Activated CD8-positive, alpha-beta T cell treated with anti-CD3 and anti-CD28 coated beads for 36 hours (primary cell): Measurements from ENCODE around the gene NRL. TPM values are rescaled to one million over a fixed set of nuclear protein-coding genes. Genes with fewer than 3 reads are reported as not detected.

Experiments used
- ATAC-seq: fragments of 200-7000 bp; cut with Tn5 transposase; one replicate; pipeline ENCODE4 v1.10.0; 2021; ENCODE audit warnings: mild to moderate bottlenecking, moderate library complexity
- CTCF ChIA-PET: fragments of 350-600 bp; sonication (Branson Sonifier 250); formaldehyde crosslinking; loops from one replicate; lab custom pipeline; 2021; ENCODE audit warnings: antibody characterized with exemption; lab: Charles Lee
- POLR2A ChIA-PET: fragments of 350-600 bp; sonication (Branson Sonifier 250); formaldehyde crosslinking; loops from one replicate; lab custom pipeline; 2021; ENCODE audit warnings: antibody characterized with exemption; lab: Charles Lee
- DNase-seq: peaks from one replicate; pipeline ENCODE4 v3.0.0-alpha.2; 2020
- H3K27ac Mint-ChIP-seq: one replicate; pipeline ENCODE4 v1.8.0; 2021; ENCODE audit warnings: mild to moderate bottlenecking, mixed read lengths
- H3K27me3 Mint-ChIP-seq: one replicate; pipeline ENCODE4 v1.8.0; 2021; ENCODE audit warnings: mixed read lengths
- H3K36me3 Mint-ChIP-seq: one replicate; pipeline ENCODE4 v1.8.0; 2021; ENCODE audit warnings: low read depth, mixed read lengths
- H3K4me1 Mint-ChIP-seq: one replicate; pipeline ENCODE4 v1.8.0; 2021; ENCODE audit warnings: low read depth, mixed read lengths
- H3K4me3 Mint-ChIP-seq: one replicate; pipeline ENCODE4 v1.8.0; 2021; ENCODE audit warnings: mild to moderate bottlenecking, moderate library complexity, mixed read lengths
- H3K9me3 Mint-ChIP-seq: one replicate; pipeline ENCODE4 v1.8.0; 2021; ENCODE audit warnings: mixed read lengths
- CTCF ChIP-seq: fragments of 200-600 bp; IDR thresholded peaks from one replicate; pipeline ENCODE4 v1.8.0; 2022; ENCODE audit warnings: antibody characterized with exemption, mild to moderate bottlenecking
- intact Hi-C: fragments of 100-400 bp; cut with micrococcal nuclease; formaldehyde crosslinking; loops from one replicate; pipeline ENCODE4 v1.10.0; 2022
- total RNA-seq, 2 experiments: library from RNA; stranded (reverse); gene quantifications; one replicate each; pipeline ENCODE4 v1.2.3, GENCODE V29; 2021

The NRL gene
- total RNA-seq, 2 experiments from 2014 or later, result 1.8 to 2.5 TPM

- ChIA-PET CTCF (interaction anchor here (1.0 to 6.5 kb wide), 4 partner anchors 11 to 31 kb away, joined by 3 to 99 read pairs (median 6); partner anchors contain the start of gene PCK2), POLR2A (no interaction called here)
- no peak for DNase-seq
- Mint-ChIP-seq H3K27me3 (no peaks in the 10 kb centered on the region), H3K9me3 (no peaks in the 10 kb centered on the region), H3K27ac (no peak overlapping the region), H3K4me3 (no peak overlapping the region), H3K36me3 (no peaks in the 10 kb centered on the region), H3K4me1 (peaks cover 20% of the 10 kb centered on the region)
- no peak for TF ChIP-seq CTCF
- no peak for ATAC-seq
- intact Hi-C loops, result no loop called here
These were observed 37.7 kb downstream of the NRL start for GRCh38 chr14:24077086-24077485.

- POLR2A ChIA-PET, result interaction anchor here (0.6 to 2.0 kb wide), 2 partner anchors 10 to 17 kb away, joined by 3 to 5 read pairs; no protein-coding TSS in a partner anchor
- H3K9me3 Mint-ChIP-seq, result no peaks in the 10 kb centered on the region
- ATAC-seq (no peak), DNase-seq (no peak)
- intact Hi-C loops, result no loop called here
- no peak for TF ChIP-seq CTCF
- H3K4me1 Mint-ChIP-seq, result peaks cover 16% of the 10 kb centered on the region
- H3K27ac Mint-ChIP-seq, result no peak overlapping the region
- H3K4me3 Mint-ChIP-seq, result no peak overlapping the region
- CTCF ChIA-PET, result interaction anchor here (1.0 to 2.0 kb wide), 4 partner anchors 10 to 32 kb away, joined by 3 to 6 read pairs (median 5); no protein-coding TSS in a partner anchor
- no peaks in the 10 kb centered on the region for H3K36me3 Mint-ChIP-seq
- no peaks in the 10 kb centered on the region for H3K27me3 Mint-ChIP-seq
These were observed 38.5 kb downstream of the NRL start for GRCh38 chr14:24076302-24076601.

GRCh38 chr14:24075485-24076301, 39.1 kb downstream of the NRL start:
- DNase-seq (no peak), ATAC-seq (no peak)
- intact Hi-C loops, result no loop called here
- Mint-ChIP-seq H3K4me1 (peaks cover 18% of the 10 kb centered on the region), H3K36me3 (no peaks in the 10 kb centered on the region), H3K9me3 (no peaks in the 10 kb centered on the region), H3K27ac (peak overlapping the region; percentile 55), H3K27me3 (no peaks in the 10 kb centered on the region), H3K4me3 (no peak overlapping the region)
- CTCF ChIA-PET, result interaction anchor here (1.1 to 3.0 kb wide), 5 partner anchors 9 to 35 kb away, joined by 4 to 12 read pairs (median 5); no protein-coding TSS in a partner anchor
- no peak for TF ChIP-seq CTCF
- POLR2A ChIA-PET, result interaction anchor here (0.6 to 2.0 kb wide), 4 partner anchors 10 to 19 kb away, joined by 3 to 5 read pairs (median 3); no protein-coding TSS in a partner anchor

- intact Hi-C loops, result no loop called here
- ChIA-PET CTCF (interaction anchor here (0.9 to 3.0 kb wide), 6 partner anchors 15 to 36 kb away, joined by 3 to 12 read pairs (median 6); no protein-coding TSS in a partner anchor), POLR2A (interaction anchor here (0.9 to 2.0 kb wide), 3 partner anchors 9 to 20 kb away, joined by 3 to 5 read pairs (median 3); no protein-coding TSS in a partner anchor)
- peaks cover 12% of the 10 kb centered on the region for H3K4me1 Mint-ChIP-seq
- ATAC-seq (no peak), DNase-seq (no peak)
- H3K36me3 Mint-ChIP-seq, result no peaks in the 10 kb centered on the region
- peak overlapping the region; percentile 55 for H3K27ac Mint-ChIP-seq
- H3K9me3 Mint-ChIP-seq, result no peaks in the 10 kb centered on the region
- TF ChIP-seq CTCF, result no peak
- H3K4me3 Mint-ChIP-seq, result no peak overlapping the region
- no peaks in the 10 kb centered on the region for H3K27me3 Mint-ChIP-seq
These were observed 39.9 kb downstream of the NRL start for GRCh38 chr14:24074625-24075484.
